Coronary artery (tissue), 2 donors: ENCODE measurements around the gene LPP.

Experiments used
- DNase-seq: peaks from one replicate; pipeline ENCODE4 v3.0.0-alpha.2; 2017; ENCODE audit warnings: low spot score
- H3K27ac ChIP-seq, 2 donors: fragments of 200-600 bp; sonication (generic); one replicate each; pipeline ENCODE4 v1.5.1; 2016 to 2019
- H3K4me3 ChIP-seq: fragments of 200-600 bp; sonication (generic); 2 replicates; pipeline ENCODE4 v1.5.1; 2016; ENCODE audit warnings: mild to moderate bottlenecking, moderate library complexity
- TF ChIP-seq, protein P1 (sequence below): fragments of 200-600 bp; sonication (generic); IDR thresholded peaks from one replicate; pipeline ENCODE4 v1.5.1; 2019; ENCODE audit warnings: antibody characterized with exemption

LPP gene

DNA sequence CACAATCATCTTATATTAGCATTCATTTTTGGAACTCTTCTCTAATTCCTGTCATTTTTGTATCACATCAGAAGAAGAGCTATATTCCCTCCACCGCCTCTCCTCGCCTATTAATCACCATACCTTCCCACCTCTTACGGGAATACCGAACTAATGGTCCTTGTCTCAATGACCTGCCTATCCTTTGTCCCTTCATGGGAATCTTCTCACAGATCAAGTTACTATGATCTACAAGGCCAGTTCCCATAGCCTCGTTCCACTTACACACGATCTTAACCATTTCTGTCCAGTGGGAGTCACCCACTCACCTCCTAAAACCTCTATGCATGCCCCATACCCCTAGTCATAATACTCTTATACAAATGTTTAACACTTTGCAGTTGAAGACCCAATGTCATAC is 675.2 kb downstream of the LPP start:
- DNase-seq = no peak
- TF ChIP-seq, protein P1, sequence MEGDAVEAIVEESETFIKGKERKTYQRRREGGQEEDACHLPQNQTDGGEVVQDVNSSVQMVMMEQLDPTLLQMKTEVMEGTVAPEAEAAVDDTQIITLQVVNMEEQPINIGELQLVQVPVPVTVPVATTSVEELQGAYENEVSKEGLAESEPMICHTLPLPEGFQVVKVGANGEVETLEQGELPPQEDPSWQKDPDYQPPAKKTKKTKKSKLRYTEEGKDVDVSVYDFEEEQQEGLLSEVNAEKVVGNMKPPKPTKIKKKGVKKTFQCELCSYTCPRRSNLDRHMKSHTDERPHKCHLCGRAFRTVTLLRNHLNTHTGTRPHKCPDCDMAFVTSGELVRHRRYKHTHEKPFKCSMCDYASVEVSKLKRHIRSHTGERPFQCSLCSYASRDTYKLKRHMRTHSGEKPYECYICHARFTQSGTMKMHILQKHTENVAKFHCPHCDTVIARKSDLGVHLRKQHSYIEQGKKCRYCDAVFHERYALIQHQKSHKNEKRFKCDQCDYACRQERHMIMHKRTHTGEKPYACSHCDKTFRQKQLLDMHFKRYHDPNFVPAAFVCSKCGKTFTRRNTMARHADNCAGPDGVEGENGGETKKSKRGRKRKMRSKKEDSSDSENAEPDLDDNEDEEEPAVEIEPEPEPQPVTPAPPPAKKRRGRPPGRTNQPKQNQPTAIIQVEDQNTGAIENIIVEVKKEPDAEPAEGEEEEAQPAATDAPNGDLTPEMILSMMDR = no peak
- H3K4me3 ChIP-seq = no peak overlapping the region
- no peak overlapping the region for H3K27ac ChIP-seq

DNA sequence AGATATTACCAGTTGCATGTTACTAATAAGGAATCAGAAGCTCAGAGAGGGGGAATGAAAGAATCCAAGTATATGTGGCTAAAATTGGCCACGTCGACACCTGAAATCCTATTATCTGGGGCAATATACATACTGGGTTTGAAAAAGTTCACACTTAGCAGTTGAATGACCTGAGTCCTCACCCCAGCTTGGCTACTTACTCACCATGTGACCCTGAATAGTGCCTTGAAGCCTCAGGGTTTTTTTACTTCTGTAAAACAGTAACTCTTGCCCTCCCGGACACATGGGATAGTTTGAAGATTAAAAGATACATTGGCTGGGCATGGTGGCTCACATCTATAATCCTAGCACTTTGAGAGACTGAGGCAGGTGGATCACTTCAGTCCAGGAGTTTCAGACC is 675.6 kb downstream of the LPP start:
- DNase-seq = no peak

DNA sequence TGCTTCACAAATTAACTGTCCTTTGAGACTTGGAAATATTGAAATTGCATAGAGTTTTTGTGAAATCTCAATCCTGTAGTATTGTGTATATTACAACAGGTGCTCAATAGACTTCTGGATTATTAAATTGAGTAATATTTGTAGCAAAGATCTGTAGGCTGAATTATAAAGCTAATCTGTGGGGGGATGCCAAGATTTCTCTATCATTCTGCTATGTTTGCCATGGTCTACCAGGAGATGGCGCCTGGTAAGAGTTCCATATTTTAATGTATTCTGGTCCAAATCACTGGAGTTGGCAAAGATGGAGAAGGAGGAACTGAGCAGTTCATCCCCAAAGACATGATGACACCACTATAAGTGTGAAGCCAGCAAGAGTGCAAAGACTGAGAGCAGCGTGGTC is 676.9 kb downstream of the LPP start:
- no peak for DNase-seq
- TF ChIP-seq, protein P1 = no peak
- H3K4me3 ChIP-seq = no peak overlapping the region
- H3K27ac ChIP-seq = no peak overlapping the region

More for the DNA sequence above, 675.6 kb downstream of the LPP start:
- Histone ChIP-seq H3K4me3 (no peak overlapping the region), H3K27ac (no peak overlapping the region)
- TF ChIP-seq, protein P1 = no peak

DNA sequence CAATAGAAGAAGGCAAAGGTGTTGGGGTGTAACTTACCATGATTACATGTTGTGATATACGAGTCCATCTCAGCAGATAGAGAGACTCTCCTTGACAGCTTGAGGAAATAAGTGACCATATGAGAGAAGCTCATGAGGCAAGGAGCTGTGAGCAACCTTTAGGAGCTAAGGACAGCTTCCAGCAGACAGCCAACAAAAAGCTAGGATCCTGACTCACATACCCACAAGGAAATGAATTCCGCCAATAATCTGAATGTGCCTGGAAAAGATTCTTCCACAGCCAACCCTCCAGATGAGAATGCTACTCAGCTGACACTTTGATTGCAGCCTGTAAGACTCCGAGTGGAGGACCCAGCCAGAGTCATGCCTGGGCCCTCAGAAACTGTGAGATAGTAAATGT is 678.2 kb downstream of the LPP start:
- TF ChIP-seq, protein P1 = no peak

DNA sequence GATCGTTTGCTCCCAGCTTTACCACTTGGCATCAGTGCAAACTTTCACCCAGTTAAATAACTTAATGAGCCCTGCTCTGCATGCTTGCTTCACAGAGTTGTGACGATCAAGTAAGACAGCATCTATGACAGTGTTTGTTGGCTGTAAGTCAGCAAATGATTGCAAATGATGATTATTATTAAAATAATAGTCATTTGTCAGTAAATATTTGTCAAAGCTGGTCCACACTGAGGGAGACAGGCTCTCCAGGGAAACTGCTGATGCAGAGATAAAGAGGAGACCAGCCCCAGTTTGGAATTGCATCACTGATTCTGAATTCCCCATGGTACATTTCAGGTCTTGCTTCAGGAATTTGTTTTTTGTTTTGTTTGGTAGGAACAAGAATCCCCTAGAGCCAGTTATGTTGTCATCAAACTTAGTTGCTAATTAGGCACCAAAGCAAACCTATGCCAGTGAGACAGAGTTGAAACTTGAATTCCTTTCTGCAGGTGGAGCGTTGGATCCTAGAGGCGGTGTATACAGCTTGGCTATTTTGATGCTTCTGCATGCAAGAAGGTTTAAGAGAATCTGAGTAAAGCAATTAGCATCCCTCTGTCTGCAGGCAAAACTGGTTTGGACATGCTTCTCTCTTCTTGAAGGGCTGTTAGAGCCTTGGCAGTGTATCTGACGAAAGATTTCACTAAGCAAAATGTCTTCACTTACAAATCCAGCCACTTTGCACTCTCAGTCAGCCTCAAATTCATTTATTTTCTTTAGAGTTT is 679.2 kb downstream of the LPP start:
- H3K27ac ChIP-seq = peak overlapping the region in 1 of 2 donors; percentile 32
- no peak for DNase-seq
- no peak overlapping the region for H3K4me3 ChIP-seq
- TF ChIP-seq, protein P1 = no peak

More for the DNA sequence above, 678.2 kb downstream of the LPP start:
- DNase-seq = no peak
- Histone ChIP-seq H3K4me3 (no peak overlapping the region), H3K27ac (no peak overlapping the region)

DNA sequence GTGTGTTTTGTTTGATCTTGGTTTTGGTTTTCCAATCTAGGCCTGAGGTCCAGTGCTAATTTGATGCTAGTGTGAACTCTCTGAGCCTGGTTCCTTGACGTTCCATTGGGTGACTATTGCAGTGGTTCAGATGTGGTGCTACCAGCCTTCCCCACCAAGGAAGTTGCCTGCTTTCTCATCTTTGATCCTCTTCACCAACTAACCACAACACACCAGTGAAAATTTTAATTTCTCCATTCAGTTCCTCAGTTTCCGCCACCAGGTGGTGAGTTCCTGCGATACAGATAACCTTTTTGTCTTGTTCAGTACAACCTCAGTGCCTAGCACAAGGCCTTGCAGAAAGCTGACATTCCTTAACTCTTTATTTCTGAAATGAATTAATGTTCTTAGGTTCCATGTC is 680.4 kb downstream of the LPP start:
- DNase-seq = no peak
- Histone ChIP-seq H3K27ac (no peak overlapping the region), H3K4me3 (no peak overlapping the region)
- TF ChIP-seq, protein P1 = no peak

DNA sequence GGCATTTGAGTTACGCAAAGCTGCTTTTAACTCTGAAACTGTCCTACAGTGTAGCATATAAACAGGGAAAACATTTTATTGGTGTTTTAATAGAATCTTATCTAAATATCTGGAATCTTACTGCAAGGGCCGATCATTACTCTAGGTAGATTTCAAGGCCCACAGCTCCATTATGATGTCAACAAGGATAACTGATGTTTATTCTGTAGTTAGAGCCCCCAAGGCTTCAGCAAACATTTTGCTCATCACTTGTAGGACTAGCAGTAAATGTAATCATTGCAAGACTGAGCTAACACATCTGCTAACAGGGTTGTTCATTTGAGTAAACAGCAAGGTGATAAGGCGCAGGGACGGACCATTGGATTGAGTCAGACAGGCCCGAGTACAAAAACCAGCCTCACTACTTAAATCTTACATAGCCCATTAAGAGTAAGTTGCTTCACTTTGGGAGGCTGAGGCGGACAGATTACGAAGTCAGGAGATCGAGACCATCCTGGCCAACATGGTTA is 685.3 kb downstream of the LPP start:
- Histone ChIP-seq H3K27ac (no peak overlapping the region), H3K4me3 (no peak overlapping the region)
- TF ChIP-seq, protein P1 = no peak
- no peak for DNase-seq
